Panc1 (cell line): Measurements from ENCODE around the gene LRRC43. TPM values are rescaled to one million over a fixed set of nuclear protein-coding genes. Genes with fewer than 3 reads are reported as not detected.

ENCODE experiments used
- ATAC-seq: fragments of 200-7000 bp; cut with Tn5 transposase; 2 replicates; pipeline ENCODE4 v1.9.1; 2020; ENCODE audit warnings: mild to moderate bottlenecking, moderate library complexity
- BruUV-seq: library from RNA; stranded (reverse); fragments of 400-500 nt; replicated peaks from 2 replicates; lab custom pipeline; 2021; lab: Mats Ljungman, UMichigan
- CTCF ChIA-PET: fragments of 300-600 bp; sonication (Branson Sonifier 250); formaldehyde crosslinking; loops from one replicate; lab custom pipeline; 2022; ENCODE audit warnings: antibody characterized with exemption; lab: Charles Lee
- POLR2A ChIA-PET: fragments of 300-600 bp; sonication (Branson Sonifier 250); formaldehyde crosslinking; loops from one replicate; lab custom pipeline; 2022; ENCODE audit warnings: antibody characterized with exemption; lab: Charles Lee
- DNase-seq: peaks from one replicate; pipeline ENCODE4 v3.0.0-alpha.2; 2010; ENCODE audit warnings: low read depth, low spot score
- H3K27ac ChIP-seq: 2 replicates; pipeline ENCODE4 v1.5.1; 2011; ENCODE audit warnings: mild to moderate bottlenecking, low read length, inconsistent platforms
- H3K27me3 ChIP-seq: fragments of 200-500 bp; sonication (Bioruptor generic); 2 replicates; pipeline ENCODE4 v1.6.0; 2014; ENCODE audit warnings: low read length, inconsistent platforms; ENCODE audit not compliant: control insufficient read depth, insufficient read depth
- H3K36me3 ChIP-seq: fragments of 200-500 bp; sonication (Bioruptor generic); 2 replicates; pipeline ENCODE4 v1.5.1; 2014; ENCODE audit warnings: inconsistent platforms, mild to moderate bottlenecking, low read length, moderate library complexity; ENCODE audit not compliant: control insufficient read depth, insufficient read depth
- H3K4me1 ChIP-seq: 2 replicates; pipeline ENCODE4 v1.5.1; 2011; ENCODE audit warnings: inconsistent platforms, mild to moderate bottlenecking, low read length, moderate library complexity; ENCODE audit not compliant: control insufficient read depth, insufficient read depth
- H3K4me3 ChIP-seq, 2 experiments: 2 replicates each; pipeline ENCODE4 v1.5.1; 2011 to 2012; ENCODE audit warnings: low read depth in 2 of 2, low read length in 2 of 2, mild to moderate bottlenecking in 2 of 2, inconsistent platforms in 1 of 2, moderate library complexity in 1 of 2
- H3K9me3 ChIP-seq: fragments of 200-500 bp; sonication (Bioruptor generic); 2 replicates; pipeline ENCODE4 v1.5.1; 2014; ENCODE audit warnings: low read depth, mild to moderate bottlenecking, inconsistent platforms, low read length, moderate library complexity; ENCODE audit not compliant: control insufficient read depth, insufficient read depth
- CTCF ChIP-seq: fragments of 450-650 bp; IDR thresholded peaks from 2 replicates; pipeline ENCODE4 v1.5.1; 2017; ENCODE audit warnings: mild to moderate bottlenecking
- POLR2AphosphoS5 ChIP-seq: IDR thresholded peaks from 2 replicates; pipeline ENCODE4 v1.6.1; 2012; ENCODE audit warnings: mild to moderate bottlenecking, low read depth, low read length, moderate library complexity
- REST ChIP-seq, 2 experiments: IDR thresholded peaks; 2 replicates each; pipeline ENCODE4 v1.6.1; 2011 to 2012; ENCODE audit warnings: low read depth in 2 of 2, control low read depth in 1 of 2, low read length in 1 of 2, mild to moderate bottlenecking in 1 of 2, moderate library complexity in 1 of 2; ENCODE audit not compliant: insufficient read depth in 1 of 2
- SIN3A ChIP-seq: IDR thresholded peaks from 2 replicates; pipeline ENCODE4 v1.6.1; 2012; ENCODE audit warnings: low read depth, mild to moderate bottlenecking, low read length, moderate library complexity, borderline replicate concordance; ENCODE audit not compliant: insufficient read depth
- TCF7L2 ChIP-seq: IDR thresholded peaks from 2 replicates; pipeline ENCODE4 v1.6.1; 2011; ENCODE audit warnings: mild to moderate bottlenecking, low read depth, low read length, inconsistent platforms
- in situ Hi-C: cut with HindIII; loops from 2 replicates; pipeline ENCODE4 v1.10.0; 2016; ENCODE audit warnings: low sequenced_read_pairs, low pct_unique_long_range_greater_than_20kb
- intact Hi-C: fragments of 100-400 bp; cut with micrococcal nuclease; formaldehyde crosslinking; loops from one replicate; pipeline ENCODE4 v1.10.0; 2022; ENCODE audit not compliant: unreplicated experiment
- total RNA-seq: library from RNA; stranded (reverse); gene quantifications from one replicate; pipeline ENCODE4 v1.2.1, GENCODE V29; 2021; ENCODE audit not compliant: unreplicated experiment

Gene LRRC43
- total RNA-seq, 1 experiment from 2014 or later, result 1.5 TPM

DNA sequence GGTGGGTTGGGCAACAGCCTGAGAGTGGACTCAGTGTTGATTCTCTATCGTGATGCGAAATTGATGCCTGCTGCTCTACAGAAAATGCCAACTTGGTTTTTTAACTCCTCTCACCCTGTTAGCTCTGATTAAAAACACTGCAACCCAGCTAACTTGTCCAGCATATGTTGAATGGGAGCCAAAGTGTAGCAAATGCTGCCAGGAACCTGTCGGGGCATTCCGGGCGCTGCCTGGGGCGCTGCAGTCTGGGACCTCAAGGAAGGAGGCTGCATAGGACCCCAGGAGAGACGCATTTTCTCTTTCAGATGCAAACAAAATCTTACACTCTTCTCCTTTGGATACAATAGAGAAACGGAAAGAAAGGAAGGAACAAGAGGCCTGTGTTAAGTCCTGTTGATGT lies 24.5 kb downstream of the LRRC43 start:
- ChIA-PET CTCF (no interaction called here), POLR2A (no interaction called here)
- BruUV-seq, result no TSS peak
- in situ Hi-C loops (no loop called here), intact Hi-C loops (no loop called here)
- DNase-seq, result no peak
- H3K4me1 ChIP-seq, result peaks cover 16% of the 10 kb centered on the region
- ATAC-seq, result no peak
- no peak for TF ChIP-seq TCF7L2
- TF ChIP-seq REST (IDR thresholded peaks at IDR 0.05; ENCODE audit: insufficient read depth in 1 of 2, low read depth in 2 of 2, low read length in 1 of 2), result no peak
- TF ChIP-seq SIN3A, result no peak
- no peak for TF ChIP-seq POLR2AphosphoS5
- TF ChIP-seq CTCF, result no peak
- no peak overlapping the region for H3K4me3 ChIP-seq
- no peak overlapping the region for H3K27ac ChIP-seq
- H3K27me3 ChIP-seq, result no peaks in the 10 kb centered on the region
- no peaks in the 10 kb centered on the region for H3K9me3 ChIP-seq
- H3K36me3 ChIP-seq, result peaks cover 16% of the 10 kb centered on the region

- ChIA-PET CTCF (no interaction called here), POLR2A (no interaction called here)
- H3K36me3 ChIP-seq, result peaks cover 16% of the 10 kb centered on the region
- in situ Hi-C loops, result no loop called here
- H3K4me1 ChIP-seq, result peaks cover 9% of the 10 kb centered on the region
- DNase-seq (no peak), ATAC-seq (no peak)
- no peak overlapping the region for H3K27ac ChIP-seq
- no peak overlapping the region for H3K4me3 ChIP-seq
- no peaks in the 10 kb centered on the region for H3K27me3 ChIP-seq
- no peaks in the 10 kb centered on the region for H3K9me3 ChIP-seq
- TF ChIP-seq CTCF (no peak), TCF7L2 (no peak), REST (IDR thresholded peaks at IDR 0.05; ENCODE audit: insufficient read depth in 1 of 2, low read depth in 2 of 2, low read length in 1 of 2) (no peak), POLR2AphosphoS5 (no peak), SIN3A (no peak)
- intact Hi-C loops, result no loop called here
- BruUV-seq, result TSS peak; percentile 65
Measured at GRCh38 chr12:122208073-122208820, 25.3 kb downstream of the LRRC43 start.
